Measurements from ENCODE around the gene FDXR.

The FDXR gene

GRCh38 chr17:74832421-74832820 is 40.4 kb downstream of the FDXR start:
- DNase-seq, result no peak

GRCh38 chr17:74831444-74832146 is 41.2 kb downstream of the FDXR start:
- no peak for DNase-seq

DNA sequence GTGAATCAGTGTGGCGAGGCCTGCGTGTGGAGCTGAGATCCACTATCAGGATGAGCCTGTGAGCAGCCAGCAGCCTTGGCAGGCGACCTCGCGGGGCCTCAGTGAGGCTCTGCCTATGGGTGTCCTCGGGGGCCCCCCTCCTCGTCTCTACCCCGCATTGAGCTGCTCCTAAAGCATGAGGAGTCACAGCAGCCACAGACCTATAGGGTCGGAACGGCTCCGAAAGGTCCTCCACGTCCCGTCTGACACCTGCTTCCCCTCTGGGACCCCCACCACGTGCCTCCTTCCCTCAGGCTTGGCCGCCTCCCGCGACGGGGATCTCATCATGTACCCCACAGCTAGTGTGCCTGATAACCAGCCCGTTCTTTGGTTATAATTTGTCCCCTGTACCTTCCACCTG is 41.9 kb downstream of the FDXR start:
- DNase-seq, result no peak

GRCh38 chr17:74827800-74828199 is 45.0 kb downstream of the FDXR start:
- no peak for DNase-seq

DNA sequence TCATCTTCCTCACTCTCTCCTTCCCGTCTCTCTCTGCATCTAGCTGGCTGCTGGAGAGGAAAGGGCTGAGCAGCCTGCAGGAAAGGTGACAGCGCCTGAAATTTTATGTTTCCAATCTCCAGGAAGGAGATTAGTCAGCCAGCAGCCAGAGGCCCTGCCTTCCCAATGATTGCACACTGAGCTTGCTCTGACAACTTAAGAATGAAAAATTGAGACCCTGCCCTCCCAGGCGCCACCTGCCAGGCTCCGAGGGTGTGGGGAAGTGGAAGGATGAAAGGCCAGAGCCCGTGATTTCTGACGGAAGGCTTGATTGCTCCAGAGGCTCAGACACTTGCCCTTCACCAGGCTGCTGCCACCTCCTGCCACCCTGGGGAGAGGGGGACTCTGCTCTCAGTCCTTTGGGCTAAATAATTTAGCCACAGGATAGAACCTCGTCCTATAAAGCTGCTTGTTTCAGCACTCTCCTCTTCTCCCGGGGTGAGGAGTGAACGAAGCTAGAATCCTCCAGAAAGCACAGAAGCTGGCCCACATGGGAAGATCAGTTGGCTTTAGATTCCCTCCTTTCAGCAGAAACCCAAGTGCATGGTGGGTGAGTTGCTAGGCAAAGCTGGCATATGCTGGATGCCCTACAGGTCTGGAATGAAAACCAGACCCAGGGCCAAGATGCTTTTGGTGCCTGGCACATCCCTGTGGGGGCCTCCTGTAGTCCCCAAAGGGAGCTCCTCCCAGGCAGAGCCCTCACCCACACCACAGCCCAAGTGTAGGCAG is 46.7 kb downstream of the FDXR start:
- no peak for DNase-seq

DNA sequence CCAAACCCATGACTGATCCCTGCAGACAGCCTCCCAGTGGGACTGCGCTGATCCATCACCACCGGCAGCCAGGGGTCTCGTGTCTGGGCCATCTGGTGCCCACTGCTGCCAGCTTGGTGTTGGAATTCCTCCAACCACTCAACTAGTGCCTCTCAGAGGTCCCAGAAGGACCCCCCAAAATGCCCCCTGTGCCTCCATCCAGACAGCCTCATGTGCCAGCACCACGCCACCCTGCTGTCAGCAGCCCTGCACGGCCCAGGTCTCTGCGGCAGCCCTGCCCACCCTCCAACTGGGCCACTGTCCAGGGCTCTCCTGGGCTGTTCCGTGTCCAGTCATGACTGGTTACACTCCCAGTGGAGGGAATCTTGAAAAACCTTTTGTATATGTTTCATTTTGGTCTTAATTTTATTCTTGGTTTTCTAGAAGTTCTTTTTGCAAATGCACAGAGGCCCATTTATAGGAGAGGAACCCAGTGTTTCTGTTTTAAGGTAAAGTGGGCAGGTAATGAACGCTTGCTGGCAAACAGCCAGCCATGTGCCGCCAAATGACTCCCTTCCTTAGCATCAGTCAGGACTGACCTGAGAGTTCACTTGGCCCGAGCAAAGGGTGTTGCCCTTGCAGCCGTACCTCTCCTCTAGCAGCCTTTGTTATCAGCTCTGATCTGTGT is 47.7 kb downstream of the FDXR start:
- no peak for DNase-seq

DNA sequence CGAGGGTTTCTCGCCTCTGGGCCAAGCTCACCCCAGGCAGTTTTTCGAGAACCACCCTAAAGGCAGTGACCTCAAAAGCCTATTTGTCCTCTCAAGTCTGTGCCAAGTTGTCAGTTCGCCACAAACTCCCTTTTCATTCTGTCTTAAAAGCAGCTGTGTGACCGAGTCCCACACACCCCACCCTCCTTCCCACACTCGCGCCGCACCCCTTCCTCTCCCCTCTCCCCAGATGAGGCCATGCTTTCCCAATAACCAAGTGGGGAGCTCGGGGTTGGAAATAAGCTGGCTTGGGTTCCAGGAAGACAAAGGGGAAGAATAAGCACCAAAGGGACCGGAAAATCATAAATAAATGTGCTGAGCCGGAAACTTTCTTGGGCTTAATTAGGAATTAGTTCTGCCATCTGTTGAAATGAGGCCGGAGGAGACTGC is 49.8 kb downstream of the FDXR start:
- DNase-seq, result no peak

DNA sequence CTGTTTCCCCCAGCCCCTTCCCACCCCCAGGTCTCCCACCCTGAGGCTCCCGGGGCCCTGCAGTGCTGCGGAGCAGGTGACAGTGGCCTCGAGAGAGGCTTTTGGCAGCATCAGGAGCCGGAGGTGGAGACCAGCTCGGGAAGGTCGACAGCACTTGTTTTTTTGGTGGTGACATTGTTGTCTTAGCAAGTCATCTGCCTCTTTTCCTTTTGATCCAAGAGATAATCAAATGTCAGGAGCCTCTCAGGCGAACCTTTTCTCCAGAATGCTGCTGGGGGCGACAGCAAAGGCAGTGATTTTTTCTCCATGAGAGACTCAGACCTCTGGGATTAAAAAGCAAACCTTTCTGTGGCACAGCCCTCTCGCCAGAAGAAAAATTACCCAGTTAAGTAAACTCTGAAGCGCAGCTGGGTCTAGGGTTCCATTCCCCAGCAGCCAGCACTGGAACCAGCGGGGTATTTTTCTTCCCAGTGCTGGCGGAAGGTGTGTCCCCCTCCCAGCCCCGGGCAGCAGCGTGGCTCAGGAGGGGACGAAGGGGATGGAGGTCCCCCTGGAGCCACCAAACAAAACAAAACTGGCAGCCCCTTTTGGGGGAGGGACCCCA is 50.4 kb downstream of the FDXR start:
- no peak for DNase-seq

- DNase-seq, result no peak
Measured at GRCh38 chr17:74821655-74822334, 51.0 kb downstream of the FDXR start.

- DNase-seq, result no peak
Measured at GRCh38 chr17:74819801-74820436, 52.9 kb downstream of the FDXR start.

DNA sequence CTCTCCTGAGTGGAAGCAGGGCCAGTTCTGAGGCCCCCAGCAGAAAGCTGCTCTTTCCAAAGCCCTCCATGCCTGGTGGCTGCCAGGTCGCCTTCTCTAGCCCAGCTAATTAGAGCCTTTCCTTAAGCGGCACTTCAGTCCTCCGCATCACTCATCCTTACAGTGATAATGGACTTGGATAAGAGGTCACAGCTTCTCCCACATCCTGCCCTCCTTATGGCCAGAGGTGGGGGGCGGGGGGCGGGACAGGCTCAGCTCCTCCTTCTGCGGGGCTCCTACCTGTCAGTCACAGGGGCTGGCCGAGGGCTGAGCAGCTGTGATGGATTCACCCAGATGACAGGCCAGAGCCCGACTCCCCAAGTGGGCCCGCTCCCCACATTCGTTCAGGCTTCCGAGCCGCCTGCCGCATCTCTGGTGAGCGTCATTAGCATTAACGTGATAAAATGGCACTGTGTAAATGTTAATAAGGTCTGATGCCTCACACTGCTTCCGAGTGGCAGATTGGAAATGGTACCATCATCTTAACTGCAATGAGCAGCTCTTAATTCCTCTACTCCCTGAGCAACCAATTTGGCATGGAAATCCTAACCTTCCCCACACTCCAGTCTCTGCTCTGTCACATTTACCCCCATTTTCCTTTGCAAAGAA is 54.4 kb downstream of the FDXR start:
- DNase-seq, result no peak

DNA sequence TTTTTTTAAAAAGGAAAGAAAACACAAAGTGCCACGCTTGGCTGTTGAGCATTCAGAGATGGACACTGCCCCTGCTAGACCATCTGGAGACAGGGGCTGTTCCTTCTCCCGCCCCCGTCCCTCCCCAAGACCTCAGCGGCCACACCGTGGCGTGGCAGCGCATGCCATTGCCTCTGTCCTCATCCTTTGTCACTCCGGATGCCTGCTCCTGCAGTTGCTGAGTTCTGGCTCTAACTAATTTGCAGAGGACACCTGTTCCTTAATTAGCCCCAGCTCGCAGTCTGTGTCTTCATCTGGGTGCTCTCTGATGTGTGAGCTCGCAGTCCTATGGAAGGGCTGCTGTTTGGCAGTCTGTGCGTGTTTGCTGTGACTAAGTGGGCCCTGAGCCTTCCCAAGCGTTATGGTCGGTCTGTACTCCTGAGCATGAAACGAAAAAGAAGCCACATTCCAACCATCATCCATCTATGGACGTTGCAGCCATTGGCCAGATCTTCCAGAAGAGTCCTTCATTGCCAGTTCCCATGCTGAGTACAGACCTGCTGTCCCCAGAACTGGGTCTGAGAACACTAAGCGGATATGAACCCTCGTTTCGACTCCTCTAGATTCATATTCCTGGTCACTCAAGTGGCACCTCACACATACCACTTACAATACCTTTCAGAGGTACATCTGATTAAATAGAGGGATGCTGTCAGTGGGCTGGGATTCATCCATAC is 55.7 kb downstream of the FDXR start:
- DNase-seq, result no peak

- DNase-seq, result no peak
Measured at GRCh38 chr17:74815550-74816370, 57.0 kb downstream of the FDXR start.

DNA sequence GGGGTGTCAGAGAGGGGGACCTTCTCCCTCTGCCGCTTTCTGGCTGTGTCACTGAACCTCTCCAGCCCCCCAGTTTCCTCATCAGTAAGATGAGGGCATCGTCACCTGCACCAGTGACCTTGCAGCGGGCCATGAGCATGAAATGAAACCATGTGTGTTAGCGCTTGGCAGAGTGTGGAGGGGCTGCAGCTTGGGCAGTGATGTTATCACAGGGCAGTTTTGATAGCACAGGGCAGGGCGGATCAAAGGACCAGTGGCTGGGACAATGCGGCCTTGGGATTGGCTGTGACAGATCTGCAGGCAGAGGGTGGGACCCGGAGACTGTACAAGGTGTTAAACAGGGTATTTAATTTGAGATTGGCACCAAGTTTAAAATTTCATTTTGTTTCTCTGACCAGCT is 57.7 kb downstream of the FDXR start:
- DNase-seq, result no peak

DNA sequence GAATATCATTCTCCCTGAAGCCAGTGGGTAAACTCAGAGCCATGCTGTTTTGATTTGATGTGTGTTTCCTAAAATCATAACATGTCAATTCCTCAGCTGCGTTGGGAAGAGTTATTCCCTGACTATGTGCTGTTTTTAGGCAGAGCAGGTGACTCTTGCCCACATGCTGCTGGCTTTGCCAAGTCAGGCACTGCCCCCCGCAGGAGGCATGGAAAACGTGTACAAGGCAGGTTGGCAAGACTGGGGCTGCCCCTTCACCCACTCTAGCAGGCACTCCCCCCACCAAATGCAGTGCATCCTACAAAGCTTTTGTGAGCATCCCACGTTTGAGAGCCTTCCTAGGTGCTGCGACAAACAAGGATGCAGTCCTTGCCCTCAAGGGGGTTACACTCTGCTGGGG is 58.3 kb downstream of the FDXR start:
- DNase-seq, result no peak

Measured in activated naive CD4-positive, alpha-beta T cell treated with anti-CD3 and anti-CD28 coated beads, Interleukin-2, amount 50 U/mL, for 16 hours (primary cell).